Measurements from ENCODE around the gene CARTPT.

CARTPT gene

DNA sequence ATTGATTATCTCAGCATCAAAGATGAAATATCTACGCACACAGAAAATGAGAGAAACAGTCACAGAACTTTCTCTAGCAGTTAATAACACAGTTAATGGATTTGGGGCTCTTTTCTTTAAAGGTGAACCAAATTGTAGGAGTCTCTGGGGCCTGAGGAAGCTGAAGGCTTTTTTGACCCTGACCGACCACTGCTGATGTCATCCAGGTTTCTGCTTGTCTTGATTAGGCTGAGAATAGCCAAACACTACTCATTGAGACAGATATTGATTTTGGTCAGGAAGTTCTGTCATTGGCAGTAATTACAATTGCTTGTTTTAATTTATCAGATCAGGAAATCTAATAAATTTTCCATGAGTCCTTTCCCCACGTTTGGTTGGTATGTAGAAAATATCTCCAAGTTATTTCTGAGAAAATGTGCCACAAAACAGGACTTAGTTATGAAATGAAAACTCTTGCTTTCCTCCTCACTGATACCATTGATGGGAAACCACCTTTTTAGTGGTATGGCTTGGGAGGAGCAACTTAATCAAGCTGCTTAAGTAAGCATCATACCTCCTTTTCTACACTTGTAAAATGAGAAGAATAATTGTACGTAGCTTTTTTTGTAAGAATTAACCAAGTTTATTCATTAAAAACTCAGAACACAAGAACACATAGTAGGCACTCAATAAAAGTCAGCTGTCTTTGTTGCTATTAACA is 19.7 kb downstream of the CARTPT start:
- no peak for DNase-seq

DNA sequence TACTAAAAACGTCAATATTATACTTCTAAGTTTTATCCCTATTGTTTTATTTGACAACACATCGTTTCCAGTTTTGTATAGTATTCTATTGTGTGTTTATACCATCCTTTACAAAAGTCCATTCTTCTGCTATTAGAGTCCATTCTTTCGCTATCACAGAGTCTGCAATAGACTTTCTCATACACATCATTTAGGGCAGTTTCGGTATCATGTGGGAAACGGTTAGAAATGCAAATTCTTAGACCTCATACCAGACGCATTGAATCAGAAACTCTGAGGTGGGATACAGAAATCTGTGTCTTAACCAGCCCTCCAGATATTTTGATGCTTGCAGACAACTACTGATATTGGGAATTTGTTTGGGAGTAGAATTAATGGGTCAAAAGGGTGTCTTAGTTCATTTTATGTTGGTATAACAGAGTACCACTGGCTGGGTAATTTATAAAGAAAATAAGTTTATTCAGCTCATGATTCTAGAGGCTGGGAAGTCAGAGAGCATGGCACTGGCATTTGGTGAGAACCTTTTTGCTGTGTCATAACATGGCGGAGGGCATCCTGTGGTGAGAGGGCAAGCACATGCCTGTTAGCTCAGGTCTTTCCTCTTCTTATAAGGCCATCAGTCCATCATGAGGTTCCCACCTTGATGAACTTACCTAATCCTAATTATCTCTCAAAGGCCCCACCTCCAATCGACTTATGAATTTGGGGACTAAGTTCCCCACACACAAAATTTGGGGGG is 21.1 kb downstream of the CARTPT start:
- DNase-seq: no peak

DNA sequence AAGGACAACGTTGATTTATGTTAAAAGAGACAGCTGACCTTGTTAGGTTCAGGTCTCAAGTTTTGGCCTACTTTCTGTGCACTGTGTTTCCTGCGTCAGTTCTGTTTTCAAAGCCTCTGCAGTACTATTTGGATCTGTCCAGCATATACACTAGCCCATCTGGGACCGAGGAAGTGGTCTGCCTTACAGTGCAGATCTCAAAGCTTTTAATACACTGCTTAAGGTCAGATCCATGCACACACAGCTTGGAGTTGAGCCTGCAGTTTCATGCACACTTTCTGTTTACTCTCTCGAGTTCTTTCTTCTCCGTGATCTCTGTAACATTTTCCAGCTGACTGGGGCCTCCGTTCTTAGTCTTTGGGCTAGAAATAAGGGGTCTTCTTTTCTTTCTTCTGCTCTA is 24.1 kb downstream of the CARTPT start:
- DNase-seq: no peak

DNA sequence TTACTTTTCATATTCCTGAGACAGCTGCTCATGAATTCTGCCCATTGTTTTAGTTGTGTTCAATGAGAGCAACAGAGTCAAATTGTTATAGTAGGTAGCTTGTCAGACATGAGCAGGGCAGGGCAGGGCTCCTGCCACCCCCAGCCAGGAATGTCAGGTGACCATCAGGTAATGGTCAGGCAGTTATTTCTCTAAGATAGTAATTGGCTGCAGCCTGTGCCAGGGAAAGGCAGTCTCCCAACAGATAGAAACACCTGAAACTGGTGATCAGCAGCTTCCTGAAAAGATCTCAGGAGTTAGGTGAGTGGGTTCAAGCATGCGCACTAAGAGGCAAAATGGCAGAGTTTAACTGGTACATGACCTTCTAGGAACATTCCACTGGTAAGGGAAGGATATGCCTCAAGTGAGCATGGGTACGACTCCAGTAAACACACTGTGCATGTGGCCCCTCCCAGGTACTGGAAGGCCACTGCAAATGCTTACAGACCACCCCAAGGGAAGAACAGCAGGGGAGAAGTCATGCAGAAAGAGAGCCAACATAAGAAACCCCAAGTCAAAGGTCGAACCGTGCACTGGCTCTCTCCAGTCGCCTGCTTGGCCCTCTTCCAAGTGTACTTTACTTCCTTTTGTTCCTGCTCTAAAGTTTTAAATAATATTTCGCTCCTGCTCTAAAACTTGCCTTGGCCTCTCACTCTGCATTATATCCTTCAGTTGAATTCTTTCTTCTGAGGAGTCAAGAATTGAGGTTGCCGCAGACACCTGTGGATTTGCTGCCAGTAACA is 25.1 kb downstream of the CARTPT start:
- no peak for DNase-seq

DNA sequence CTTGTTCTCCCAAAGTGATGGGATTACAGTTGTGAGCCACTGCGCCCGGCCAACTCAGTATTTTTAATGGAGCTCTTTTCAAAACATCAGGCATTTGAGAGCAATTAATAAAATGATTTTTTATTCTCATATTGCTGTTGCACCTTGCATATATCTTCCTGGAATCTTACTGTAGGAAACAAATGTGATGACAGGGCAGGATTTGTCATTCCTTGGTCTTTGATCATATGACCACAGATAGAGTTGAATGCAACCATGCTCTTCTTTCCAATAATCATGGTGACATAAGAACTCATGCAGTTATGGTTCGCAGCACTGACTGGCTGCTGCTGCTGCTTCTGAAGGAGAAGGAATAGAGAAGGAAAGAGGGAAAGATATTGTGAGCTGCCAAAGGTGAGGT is 28.1 kb downstream of the CARTPT start:
- no peak for DNase-seq

DNA sequence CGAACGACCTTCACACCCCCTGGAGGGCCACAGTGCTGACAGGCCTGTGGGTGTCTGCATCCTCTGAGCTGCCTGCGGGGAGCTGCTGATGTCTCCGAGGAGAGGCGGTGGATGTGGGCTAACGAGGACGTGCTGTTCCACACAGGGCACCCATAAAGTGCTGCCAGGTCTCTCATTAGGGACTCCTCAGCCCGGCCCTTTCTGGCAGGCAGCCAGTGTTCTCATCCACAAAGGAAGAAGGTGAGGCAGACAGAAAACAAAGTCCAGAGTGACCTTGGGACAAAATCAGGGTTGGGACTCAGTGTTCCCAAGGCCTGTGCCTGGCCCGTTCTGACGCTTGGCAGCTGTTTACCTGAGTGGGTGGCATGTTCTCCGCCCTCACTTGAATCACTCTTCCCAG is 29.3 kb downstream of the CARTPT start:
- no peak for DNase-seq

DNA sequence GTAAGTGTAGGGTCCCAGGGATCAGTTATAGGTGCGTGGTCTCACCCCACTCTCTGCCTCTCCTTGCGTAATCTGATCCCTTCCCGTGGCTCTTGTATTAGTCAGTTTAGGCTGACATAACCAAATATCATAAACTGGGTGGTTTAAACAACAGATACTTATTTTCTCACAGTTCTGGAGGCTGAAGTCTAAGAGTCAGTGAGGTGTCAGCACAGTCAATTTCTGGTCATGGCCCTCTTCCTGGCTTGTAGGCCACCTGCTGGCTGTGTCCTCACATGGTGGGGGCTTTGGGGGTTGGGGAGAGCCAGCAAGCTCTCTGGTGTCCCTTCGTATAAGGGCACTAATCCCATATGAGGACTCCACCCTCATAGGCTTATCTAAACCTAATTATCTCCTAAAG is 32.3 kb downstream of the CARTPT start:
- no peak for DNase-seq

DNA sequence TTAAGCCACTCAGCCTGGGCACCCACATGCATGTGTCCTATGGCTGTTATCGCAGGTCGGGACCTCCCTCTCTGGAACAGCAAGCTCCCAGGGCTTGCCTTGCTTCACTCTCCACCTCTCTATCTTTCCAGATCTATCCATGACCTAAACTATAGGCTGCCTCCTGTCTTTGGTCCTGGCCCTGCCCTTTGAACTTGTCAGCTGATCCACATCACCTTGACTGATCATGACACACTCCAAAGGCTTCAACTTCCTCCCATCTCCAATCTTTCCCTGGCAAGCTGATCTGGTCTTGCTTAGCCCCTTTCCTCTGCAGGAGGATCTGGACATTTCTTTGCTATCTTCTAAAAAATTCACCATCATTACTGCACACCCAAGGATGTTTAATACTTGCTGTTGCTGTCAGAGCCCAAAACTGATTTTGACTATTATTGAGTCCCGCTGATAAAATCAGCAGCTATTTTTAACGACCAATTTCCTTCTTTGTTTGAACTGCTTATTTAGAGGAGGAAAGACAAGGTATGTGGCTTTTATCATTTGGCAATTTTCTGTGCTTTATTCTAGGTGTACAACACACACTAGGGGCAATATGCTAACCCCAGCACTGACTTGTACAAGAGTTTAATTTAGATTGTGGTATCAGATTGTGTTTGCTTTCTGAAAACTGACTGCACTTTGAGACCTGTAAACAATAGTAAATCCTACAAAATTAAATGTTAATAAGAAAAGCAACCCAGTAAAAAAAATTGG is 33.5 kb downstream of the CARTPT start:
- no peak for DNase-seq

DNA sequence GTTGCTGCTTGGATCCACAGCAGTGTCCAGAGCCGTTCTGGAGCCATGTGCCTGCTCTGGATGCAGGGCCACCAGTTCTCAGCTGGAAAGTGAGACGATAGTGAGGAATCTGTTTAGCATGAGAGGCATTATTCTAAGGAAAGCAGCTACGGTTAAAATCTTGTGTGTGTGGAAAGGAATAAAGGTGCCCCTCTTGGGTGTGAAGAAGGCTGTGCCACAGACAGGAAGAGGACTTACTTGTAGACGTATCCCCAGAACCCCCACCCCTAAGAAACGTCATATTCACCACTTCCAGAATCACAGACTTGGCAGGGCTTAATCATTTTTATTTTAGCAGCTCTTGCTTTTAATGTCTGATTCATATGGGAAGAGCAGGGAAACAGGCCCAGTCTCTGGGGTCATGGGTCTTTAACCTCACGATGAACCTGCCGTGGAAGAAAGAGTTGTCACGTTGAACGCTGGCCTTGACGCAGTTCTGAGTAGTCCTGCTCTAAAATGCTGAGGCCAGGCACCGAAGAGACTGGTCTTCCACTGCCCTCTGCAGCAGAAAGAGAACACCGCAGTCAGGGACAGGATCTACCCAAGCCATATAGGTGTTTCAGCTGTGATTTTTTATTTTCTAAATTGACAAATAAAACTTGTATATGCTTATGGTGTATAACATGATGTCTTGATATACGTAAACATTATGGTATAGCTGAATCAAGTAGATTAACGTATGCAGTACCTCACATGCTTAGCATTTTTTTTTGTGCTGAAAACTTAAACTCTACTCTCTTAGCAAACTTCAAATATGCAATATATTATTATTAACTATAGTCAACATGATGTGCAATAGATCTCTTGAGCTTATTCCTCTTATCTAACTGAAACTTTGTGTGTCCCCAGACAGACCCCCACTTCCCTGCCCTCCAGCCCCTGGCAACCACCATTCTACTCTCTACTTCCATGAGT is 38.8 kb downstream of the CARTPT start:
- DNase-seq: no peak

DNA sequence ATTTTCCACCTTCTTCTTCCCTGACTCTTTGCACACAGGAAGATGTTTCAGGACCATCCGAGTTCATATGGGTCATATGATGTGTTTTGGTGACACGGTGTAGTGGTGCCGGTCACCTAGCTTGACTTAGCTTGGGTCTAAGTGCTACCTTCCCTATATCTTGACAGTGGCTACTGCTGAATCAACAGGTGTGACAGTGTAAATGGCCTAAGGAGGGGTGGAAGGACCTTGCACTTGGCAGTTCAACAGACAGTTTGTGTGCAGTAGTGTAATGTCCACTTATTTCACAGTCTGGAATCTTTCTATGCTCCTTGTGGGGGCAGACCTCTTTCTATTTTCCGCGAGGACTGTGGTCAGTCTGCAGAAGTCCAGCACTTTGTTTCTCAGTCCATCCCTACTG is 43.8 kb downstream of the CARTPT start:
- no peak for DNase-seq

DNA sequence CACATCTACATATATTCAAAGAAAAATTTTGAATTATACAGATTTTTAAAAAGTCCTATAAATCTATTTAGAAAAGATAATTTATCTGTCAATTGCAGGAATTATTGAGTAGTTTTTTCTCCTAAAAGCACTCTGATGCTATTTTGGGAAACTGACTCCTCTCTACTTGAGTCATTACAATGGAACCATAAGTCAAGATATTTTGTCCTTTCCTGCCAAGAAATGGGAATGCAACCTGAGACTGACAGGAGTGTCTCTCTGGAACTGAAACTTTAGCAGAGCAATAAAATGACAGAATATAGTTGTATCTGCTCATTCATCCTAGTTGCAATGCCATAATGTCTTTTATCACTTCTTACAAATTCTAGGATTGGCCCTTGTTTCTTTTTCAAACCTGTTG is 48.6 kb downstream of the CARTPT start:
- DNase-seq: no peak

DNA sequence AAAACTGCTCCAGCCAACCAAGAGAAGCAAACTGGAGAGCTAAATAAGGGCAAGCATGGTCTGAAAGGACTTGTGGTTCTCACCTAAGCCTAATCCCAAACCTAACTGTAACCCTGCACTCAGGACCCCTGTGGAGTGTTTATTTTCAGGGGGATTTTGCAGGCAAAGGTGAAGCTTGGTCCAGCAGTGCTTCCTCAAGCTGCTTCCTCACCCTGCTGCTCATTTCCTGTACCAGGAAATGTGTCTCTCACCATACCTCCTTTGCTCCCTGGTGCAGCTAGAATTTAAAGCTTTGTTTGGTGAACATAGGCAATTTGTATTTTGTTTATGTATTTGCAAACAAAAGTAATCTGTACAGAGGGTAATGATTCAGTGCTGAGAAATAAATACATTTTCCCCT is 50.2 kb downstream of the CARTPT start:
- DNase-seq: no peak

DNA sequence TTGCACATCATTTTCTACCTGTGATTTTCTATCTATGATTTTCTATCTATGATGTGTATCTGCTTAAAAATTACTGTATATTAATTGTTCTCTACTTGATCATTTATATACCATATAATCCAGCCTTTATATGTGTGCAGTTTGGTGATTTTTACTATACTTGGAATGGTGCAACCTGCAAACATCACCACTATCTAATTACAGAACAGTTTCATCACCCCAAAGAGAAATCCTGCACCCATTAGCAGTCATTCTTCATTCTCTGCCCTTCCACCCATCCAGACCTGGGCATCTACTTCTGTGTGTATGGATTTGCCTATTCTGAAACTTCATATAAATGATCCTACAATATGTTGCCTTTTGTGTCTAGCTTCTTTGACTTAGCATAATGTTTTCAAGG is 51.3 kb downstream of the CARTPT start:
- no peak for DNase-seq

Measured in activated CD4-positive, alpha-beta T cell treated with anti-CD3 and anti-CD28 coated beads for 1 hour (primary cell).